ENCODE results near the gene PRDM16.

PRDM16 gene

DNA sequence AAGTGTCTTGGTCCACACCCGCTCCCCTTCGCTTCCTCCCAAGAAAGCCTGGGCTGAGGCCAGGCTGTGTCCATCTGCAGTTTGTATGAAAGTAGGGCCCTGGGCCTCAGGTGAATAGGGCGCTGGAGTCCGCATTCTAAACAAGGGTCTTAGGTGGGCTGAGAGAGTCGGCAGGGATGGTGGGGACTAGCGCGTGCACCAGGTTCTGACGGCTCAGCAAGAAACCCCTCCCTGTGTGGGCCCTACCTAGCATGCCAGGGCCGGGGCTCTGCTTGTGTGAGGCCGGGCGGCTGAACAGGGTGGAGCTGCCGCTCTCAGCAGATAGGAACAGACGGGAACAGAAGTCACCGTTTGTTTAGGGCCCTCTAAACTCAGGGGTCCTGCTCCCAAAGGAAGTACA lies 46.0 kb upstream of the PRDM16 start:
- TF ChIP-seq, protein P1, sequence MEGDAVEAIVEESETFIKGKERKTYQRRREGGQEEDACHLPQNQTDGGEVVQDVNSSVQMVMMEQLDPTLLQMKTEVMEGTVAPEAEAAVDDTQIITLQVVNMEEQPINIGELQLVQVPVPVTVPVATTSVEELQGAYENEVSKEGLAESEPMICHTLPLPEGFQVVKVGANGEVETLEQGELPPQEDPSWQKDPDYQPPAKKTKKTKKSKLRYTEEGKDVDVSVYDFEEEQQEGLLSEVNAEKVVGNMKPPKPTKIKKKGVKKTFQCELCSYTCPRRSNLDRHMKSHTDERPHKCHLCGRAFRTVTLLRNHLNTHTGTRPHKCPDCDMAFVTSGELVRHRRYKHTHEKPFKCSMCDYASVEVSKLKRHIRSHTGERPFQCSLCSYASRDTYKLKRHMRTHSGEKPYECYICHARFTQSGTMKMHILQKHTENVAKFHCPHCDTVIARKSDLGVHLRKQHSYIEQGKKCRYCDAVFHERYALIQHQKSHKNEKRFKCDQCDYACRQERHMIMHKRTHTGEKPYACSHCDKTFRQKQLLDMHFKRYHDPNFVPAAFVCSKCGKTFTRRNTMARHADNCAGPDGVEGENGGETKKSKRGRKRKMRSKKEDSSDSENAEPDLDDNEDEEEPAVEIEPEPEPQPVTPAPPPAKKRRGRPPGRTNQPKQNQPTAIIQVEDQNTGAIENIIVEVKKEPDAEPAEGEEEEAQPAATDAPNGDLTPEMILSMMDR (IDR thresholded peaks at IDR 0.05; ENCODE audit: insufficient read depth, missing control alignments): no peak
- no peak for DNase-seq (ENCODE audit: insufficient read length, low spot score)
- FAIRE-seq: no peak

DNA sequence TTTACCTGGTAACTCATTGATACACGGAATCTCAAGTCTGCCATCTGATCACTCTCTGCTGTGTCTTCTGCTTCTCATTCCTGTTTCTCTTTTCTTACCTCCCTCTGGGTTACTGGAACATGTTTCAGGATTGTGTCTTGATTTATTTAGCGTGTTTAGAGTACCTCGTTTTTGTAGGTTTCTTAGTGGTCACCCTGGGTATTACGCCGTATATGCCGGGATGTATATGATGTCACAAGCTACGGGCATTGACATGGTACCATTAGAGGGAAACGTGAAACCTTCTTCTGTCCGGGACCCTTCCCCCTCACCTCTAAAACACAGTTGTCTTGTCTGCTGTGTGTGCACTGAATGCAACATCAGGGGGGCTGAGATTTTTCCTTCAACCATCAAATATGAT lies 45.0 kb upstream of the PRDM16 start:
- DNase-seq (ENCODE audit: insufficient read length, low spot score): no peak
- TF ChIP-seq, protein P1 (IDR thresholded peaks at IDR 0.05; ENCODE audit: insufficient read depth, missing control alignments): no peak
- FAIRE-seq: no peak

DNA sequence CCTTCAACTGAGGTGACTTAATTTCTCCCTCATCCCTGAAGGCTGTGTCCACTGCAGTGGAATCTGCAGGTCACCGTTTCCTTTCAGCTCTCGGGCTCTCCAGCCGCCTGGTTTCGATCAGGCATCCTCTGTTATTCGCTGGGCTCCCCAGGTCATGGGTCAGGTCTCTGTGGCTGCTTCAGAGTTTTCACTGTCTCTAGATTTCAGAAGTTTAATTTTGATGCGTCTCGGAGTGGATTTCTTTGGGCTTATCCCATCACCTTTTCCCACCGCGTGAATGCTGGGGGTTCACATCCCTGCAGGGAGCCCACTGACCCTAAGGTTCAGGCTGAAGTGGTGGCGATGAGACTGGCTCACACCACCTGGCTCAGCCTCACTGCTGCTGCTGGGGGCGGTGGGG lies 44.4 kb upstream of the PRDM16 start:
- FAIRE-seq: no peak

DNA sequence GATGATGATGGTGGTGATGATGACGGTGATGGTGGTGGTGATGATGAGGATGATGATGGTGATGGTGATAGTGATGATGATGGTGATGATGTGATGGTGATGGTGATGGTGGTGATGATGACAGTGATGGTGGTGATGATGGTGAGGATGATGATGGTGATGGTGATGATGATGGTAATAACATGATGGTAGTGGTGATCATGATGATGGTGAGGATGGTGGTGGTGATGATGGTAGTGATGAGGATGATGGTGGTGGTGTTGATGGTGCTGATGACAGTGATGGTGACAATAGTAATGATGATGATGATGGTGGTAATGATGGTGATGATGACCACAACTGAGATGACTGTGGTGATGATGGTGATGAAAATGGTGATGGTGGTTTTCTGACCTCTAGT lies 42.9 kb upstream of the PRDM16 start:
- TF ChIP-seq, protein P1 (IDR thresholded peaks at IDR 0.05; ENCODE audit: insufficient read depth, missing control alignments): no peak
- FAIRE-seq (no peak), DNase-seq (ENCODE audit: insufficient read length, low spot score) (no peak)

More for the DNA sequence above, 44.4 kb upstream of the PRDM16 start:
- TF ChIP-seq, protein P1 (IDR thresholded peaks at IDR 0.05; ENCODE audit: insufficient read depth, missing control alignments): no peak
- DNase-seq (ENCODE audit: insufficient read length, low spot score): no peak

DNA sequence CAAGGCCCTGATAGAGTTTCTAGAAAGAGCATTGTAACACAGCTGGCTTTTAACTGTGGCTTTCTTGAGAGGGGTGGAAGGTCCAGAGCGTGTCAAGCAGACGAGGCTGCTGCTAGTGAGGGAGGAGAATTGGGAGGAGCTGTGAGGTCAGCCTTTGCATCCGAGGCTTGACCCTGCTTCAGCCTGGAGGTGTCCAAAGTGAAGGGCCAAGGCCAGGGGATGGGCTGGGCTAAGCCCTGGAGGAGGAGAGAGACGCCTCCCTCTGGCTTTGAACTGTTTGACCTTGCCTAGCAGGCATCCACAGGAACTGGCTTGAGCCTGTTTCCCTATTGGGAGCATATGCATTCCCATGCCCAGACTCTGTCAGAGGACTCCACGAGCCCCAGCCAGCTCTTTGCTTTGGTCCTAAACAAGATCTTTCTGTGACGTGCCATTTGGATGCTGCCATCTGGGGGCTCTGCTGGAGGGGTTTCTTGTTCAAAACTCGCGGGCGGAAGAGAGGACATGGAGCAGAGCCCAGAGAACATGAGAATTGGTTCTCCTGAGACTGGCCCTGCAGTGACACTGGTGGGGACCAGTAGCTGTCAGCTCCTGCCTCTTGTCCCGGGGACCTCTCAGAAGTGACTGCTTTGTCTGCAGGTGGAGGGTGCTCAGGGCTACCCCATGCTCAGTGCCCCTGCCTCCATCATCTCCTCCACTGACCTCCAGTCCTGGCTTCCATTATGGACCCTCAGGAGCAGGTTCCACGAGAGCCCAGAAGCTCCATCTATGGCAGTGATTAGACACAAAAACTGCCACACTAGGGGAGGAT lies 42.2 kb upstream of the PRDM16 start:
- no peak for DNase-seq (ENCODE audit: insufficient read length, low spot score)
- TF ChIP-seq, protein P1 (IDR thresholded peaks at IDR 0.05; ENCODE audit: insufficient read depth, missing control alignments): no peak
- no peak for FAIRE-seq

DNA sequence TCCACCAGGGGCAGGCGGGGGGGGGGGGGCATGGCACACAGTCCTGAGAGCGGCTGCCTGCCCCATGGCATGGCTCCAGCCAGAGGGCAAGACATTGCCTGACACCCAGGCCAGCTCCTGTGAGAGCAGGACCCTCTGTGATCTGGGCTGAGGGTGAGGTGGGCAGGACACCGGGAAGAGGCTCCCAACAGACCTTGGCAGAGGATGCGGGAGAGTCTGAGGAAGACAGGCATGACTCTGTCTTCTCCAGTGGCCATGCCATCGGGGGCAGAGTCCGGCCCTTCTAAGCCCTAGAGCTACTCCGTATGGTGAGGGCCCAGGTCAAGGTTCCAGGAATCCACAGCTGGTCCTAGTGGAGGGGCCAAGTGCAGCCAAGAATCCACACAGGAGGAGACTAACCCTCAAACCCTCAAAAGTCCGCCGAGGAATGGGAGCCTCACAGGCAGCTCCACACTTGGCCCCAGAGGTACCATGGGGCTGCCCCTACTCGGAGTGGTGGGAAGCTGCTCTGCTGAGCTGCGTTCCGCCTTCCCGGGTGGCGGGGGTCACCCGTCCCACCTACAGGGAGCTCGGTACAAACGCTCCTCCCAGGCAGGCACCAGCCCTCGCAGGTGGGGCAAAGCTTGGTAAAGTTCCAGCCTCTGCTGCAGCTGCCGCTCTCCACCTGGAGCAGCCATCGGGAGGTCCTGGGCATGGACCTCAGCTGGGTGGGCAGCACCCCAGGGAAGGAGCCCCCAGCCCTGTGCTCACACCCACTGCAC lies 41.2 kb upstream of the PRDM16 start:
- DNase-seq (ENCODE audit: insufficient read length, low spot score) (no peak), FAIRE-seq (no peak)
- TF ChIP-seq, protein P1 (IDR thresholded peaks at IDR 0.05; ENCODE audit: insufficient read depth, missing control alignments): no peak
